HTR-8/SVneo (cell line): ENCODE data around the gene SCUBE1.
A peak's percentile ranks its signal among the peaks of the same experiment; 100 is the strongest.

Experiments
- DNase-seq: peaks from one replicate; pipeline ENCODE4 v3.0.0; 2011; ENCODE audit warnings: low spot score, mixed read lengths; ENCODE audit not compliant: insufficient read length
- FAIRE-seq: peaks from 2 replicates; lab custom pipeline; 2011; peaks lifted over from hg19 to GRCh38; lab: Jason Lieb, UNC

Gene SCUBE1

GRCh38 chr22:43244803-43245527 lies 98.2 kb downstream of the SCUBE1 start:
- FAIRE-seq, result no peak
- DNase-seq, result no peak

GRCh38 chr22:43244402-43244801 lies 98.8 kb downstream of the SCUBE1 start:
- FAIRE-seq, result no peak

GRCh38 chr22:43243324-43243723 lies 99.8 kb downstream of the SCUBE1 start:
- no peak for DNase-seq
- no peak for FAIRE-seq

More at GRCh38 chr22:43244402-43244801, 98.8 kb downstream of the SCUBE1 start:
- no peak for DNase-seq

- DNase-seq, result no peak
- FAIRE-seq, result no peak
Measured at GRCh38 chr22:43242627-43243026, 100.5 kb downstream of the SCUBE1 start.

DNA sequence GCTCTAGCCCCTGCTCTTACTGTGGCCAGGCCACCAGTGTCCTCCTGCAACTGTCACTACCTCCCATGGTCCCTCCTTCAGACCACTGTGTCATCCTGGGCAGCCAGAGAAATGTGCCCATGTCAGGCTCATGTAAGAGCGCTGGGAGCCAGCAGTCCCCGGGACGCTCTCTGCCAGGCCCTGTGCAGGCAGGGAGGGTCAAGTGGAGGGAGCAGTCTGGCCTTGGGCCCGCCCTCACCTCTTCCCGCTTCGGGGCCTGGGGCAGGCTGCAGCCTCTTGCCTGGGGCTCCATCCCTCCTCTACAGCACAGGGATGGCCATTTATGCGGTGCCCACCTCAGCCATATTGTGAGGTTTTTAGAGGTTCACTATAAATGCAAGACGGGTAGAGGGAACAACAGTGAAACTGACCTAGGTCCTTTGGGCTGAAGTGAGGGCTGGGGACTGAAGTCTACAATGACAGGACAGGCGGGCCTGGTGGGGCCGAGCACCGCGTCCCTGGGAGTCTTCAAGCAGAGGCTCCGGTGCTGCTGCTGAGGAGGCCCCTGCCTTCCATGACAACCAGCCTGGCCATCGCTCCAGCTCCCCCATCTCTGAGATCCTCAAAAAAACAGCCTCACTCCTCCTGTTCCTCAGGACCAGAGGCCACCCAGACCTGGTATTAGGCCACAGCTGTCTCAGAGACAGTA lies 101.3 kb downstream of the SCUBE1 start:
- no peak for FAIRE-seq
- no peak for DNase-seq

DNA sequence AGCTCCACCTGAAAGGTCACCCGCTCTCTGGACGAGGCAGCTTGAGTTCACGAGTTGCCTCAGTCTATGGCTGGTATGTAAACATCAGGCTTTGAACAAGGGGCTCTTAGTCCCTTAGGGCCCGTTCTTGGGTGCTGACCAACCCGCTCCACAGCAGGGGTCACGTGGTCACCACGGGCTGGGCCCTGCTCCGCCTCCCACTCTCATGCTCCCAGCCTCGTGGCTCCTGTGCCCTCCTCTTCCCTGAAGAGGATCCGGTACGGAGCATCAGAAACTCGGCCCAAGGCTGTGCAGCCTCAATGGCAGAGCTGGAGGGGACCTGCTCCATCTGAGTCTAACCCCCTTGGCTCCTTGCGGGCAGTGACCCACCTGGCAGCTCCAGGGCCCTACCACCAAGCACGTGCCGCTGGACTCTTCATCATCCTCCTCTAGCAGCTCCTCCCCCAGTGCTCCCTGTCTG lies 102.0 kb downstream of the SCUBE1 start:
- no peak for DNase-seq
- FAIRE-seq, result no peak

DNA sequence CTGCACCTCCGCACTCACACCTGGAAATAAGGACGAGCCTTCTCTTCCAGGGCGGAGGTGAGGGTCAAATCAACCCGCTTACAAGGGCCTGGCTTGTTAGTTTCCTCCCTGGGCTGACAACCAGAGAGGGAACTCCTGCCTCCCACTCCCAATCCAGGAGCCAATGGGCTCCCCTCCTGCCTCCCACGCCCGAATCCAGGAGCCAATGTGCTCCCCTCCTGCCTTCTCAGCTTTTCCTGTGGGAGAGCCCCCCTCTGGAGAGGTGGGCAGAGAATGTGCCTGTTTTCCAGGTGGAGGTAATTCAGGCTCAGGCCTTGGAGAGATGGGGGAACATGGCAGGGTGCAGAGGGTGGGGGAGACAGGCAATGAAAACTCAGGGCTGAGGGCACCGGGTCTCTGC lies 102.6 kb downstream of the SCUBE1 start:
- FAIRE-seq, result no peak
- no peak for DNase-seq

- FAIRE-seq (no peak), DNase-seq (no peak)
Measured at GRCh38 chr22:43239956-43240355, 103.2 kb downstream of the SCUBE1 start.

DNA sequence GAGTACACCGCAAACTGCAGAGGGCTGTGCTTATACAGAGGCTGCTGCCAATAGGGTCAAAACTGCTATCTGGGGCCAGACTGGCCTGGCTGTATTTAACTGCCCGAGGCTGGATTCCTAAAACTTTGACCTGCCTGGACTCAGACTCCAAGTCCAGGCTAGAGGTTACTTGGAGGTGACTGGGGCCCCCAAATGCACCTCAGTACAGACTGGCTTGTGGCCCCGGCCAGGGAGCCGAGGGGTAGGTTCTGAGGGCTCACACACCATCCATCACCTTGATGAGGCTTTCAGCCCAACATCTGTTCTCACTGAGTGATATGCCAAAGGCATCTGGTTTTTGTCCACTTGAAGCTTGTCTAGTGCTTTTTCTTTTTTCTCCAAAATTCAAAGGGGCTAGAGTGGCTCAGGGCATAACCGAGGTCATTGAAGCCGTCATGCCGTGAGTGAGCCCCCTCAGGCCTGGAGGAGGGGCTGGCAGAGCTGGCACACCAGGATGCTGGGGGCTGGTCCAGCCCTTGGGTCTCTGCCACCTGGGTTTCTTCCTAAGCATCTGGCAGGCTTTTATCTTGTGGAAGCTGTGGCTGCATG lies 103.9 kb downstream of the SCUBE1 start:
- DNase-seq (no peak), FAIRE-seq (no peak)

DNA sequence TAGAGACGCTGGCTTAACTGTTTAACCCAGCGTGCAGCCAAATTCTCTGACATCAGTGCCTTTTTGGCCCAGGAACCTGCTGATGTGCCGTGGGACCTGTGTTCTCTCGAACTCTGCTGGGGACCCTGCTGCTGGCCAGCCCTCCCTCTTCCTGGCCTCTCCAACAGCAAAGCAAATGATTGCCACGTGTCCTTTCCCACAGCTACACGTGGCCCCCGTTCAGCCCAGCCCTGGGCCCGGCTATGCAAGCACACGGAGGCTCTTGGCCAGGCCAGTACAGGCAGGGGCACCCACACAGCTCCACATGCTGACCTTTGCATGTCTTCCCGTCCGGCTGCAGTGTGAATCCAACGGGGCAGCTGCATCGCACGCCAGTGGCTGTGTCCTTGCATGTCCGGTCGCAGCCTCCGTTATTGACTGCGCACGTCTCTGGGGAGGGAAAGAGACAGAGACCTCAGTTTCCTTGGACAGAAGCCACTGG lies 104.6 kb downstream of the SCUBE1 start:
- no peak for FAIRE-seq
- no peak for DNase-seq

DNA sequence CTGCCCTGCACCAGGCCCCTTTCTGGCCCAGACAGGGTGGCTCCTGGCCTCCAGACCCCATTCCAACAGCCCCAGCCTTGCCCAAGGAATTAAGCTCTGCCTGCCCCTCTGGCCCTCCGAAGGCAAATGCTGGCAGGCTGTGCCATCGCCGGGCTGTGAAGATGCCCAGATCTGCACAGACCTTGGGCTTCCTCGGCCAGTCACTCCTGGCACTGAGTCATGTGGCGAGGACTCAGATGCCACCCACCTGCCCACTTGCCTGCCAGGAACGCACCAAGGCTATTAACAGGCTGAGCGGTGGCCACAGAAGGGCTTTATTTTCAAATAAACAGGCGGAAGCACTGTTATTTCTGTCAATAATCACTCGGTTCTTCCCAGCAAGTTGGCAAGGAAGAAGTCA lies 105.9 kb downstream of the SCUBE1 start:
- DNase-seq (no peak), FAIRE-seq (no peak)

GRCh38 chr22:43236411-43237166 lies 106.6 kb downstream of the SCUBE1 start:
- DNase-seq, result no peak
- no peak for FAIRE-seq

DNA sequence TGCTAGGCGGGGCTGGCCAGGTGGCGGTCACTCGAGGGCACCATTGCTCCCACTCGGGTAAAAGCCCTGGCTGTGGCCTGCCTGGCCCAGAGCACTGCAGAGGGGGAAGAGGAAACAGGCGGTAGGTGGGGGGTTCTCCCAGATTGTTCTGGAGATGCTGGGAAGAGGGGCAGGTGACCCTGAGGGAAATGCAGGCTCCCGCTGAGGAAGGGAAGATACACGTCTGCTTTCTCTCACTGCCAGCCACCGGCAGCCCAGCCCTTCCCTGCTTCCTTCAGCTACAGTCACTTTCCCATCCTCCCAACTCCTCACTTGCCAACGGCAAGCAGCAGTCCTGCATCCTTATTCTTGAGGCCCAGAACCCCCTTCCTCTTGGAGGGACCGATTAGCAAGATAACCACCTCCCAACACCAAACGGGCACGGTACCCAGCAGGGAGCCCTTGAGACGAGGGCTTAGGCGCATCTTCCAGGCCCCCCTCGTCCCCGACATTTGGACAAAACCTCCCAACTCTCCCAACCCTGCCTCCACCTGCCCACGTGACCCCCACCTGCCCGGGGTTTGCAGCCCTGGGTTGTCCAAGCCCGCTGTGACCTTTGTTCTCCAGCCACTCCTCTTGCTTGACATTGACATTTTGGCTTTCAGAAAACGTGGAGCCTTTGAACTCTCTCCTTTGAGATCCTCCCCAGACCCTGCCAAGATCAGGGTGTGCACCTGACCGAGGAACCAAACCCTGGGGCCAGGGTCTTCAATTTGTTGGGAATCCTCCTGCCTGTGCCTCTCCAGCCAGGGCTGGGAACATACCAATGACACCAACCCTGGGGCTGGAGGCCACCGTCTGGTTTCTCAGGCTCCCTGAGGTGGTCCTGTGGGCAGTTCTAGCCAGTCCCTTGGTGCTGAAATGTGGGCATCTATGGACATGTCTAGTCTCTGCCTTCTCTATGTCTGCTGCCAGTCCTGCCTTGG lies 107.4 kb downstream of the SCUBE1 start:
- no peak for DNase-seq
- no peak for FAIRE-seq

DNA sequence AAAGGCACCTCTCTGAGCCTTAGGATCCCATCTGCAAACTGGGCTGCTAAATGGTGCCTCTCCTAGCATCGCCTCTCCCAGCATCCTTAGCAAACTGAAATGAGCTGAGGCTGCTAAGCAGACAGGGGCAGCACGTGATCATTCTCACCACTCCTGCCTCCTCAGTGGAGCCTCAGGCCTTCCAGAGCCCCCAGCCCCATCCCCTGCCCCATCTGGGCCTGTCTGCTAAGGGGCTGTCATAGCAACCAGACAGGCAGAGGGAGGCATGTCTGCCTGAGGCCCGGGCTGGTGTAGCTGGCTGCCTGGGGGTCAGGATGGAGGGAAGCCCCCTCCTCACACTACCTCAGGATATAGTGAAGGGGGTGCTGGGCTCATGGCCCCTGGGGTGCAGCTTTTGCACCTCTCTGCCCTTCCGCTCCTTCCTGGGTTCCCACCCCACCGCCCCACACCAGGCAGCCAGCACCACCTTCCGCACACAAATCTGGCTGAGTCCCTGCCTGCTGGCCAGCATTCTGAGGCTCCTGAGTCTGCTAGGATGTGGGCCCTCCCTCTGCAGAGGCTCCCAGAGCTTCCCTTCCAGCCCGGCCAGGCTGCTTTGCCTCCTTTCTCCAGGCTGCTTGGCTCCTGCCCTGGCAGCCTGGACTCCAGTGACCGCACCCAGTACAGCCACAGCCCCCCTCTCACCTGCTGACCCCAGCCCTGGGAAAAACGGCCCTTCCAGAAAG lies 108.7 kb downstream of the SCUBE1 start:
- DNase-seq (no peak), FAIRE-seq (no peak)

GRCh38 chr22:43233529-43233928 lies 109.6 kb downstream of the SCUBE1 start:
- FAIRE-seq (no peak), DNase-seq (no peak)

DNA sequence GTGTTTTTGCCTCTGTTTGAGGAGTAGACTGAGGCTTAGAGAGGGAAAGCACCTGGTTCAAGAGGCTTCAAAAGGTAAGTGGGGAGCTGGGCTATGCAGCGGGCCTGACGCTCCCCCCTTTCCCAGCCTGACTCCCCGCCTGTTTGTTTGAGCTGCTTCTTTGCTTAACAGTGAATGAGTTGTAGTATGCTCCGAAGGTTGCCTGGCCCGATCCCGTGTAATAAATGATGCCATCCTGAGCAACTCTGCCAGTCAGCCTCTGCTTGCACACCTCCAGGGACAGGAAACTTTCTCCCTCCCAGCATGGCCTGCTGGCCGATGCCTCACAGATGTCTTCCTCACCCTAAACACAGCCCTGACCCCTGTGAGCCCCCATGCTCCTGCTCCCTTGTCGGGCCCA lies 110.7 kb downstream of the SCUBE1 start:
- DNase-seq (no peak), FAIRE-seq (no peak)

GRCh38 chr22:43231724-43232034 lies 111.5 kb downstream of the SCUBE1 start:
- DNase-seq, result no peak
- no peak for FAIRE-seq

GRCh38 chr22:43230971-43231723 lies 112.0 kb downstream of the SCUBE1 start:
- DNase-seq, result peak; percentile 73
- peak; percentile 58 for FAIRE-seq
